Astrocyte of the spinal cord (primary cell): Measurements from ENCODE around the gene SLC28A1.
A peak's percentile ranks its signal among the peaks of the same experiment; 100 is the strongest.

ENCODE experiments used
- DNase-seq: peaks from one replicate; pipeline ENCODE4 v3.0.0; 2011; ENCODE audit warnings: low read depth, low spot score
- H3K4me3 ChIP-seq: 2 replicates; pipeline ENCODE4 v1.5.1; 2011; ENCODE audit warnings: low read depth, mild to moderate bottlenecking, low read length, moderate library complexity
- in situ Hi-C: cut with HindIII; loops from 2 replicates; pipeline ENCODE4 v1.10.0; 2017; ENCODE audit warnings: low sequenced_read_pairs
- TF ChIP-seq, protein P1 (sequence below): IDR thresholded peaks from 2 replicates; pipeline ENCODE4 v1.5.1; 2012; ENCODE audit warnings: low read depth, mild to moderate bottlenecking, low read length, inconsistent platforms

The SLC28A1 gene

GRCh38 chr15:84865074-84865569 is 19.3 kb upstream of the SLC28A1 start:
- no peak overlapping the region for H3K4me3 ChIP-seq
- no peak for DNase-seq
- in situ Hi-C loops = no loop called here
- TF ChIP-seq, protein P1, sequence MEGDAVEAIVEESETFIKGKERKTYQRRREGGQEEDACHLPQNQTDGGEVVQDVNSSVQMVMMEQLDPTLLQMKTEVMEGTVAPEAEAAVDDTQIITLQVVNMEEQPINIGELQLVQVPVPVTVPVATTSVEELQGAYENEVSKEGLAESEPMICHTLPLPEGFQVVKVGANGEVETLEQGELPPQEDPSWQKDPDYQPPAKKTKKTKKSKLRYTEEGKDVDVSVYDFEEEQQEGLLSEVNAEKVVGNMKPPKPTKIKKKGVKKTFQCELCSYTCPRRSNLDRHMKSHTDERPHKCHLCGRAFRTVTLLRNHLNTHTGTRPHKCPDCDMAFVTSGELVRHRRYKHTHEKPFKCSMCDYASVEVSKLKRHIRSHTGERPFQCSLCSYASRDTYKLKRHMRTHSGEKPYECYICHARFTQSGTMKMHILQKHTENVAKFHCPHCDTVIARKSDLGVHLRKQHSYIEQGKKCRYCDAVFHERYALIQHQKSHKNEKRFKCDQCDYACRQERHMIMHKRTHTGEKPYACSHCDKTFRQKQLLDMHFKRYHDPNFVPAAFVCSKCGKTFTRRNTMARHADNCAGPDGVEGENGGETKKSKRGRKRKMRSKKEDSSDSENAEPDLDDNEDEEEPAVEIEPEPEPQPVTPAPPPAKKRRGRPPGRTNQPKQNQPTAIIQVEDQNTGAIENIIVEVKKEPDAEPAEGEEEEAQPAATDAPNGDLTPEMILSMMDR = no peak

DNA sequence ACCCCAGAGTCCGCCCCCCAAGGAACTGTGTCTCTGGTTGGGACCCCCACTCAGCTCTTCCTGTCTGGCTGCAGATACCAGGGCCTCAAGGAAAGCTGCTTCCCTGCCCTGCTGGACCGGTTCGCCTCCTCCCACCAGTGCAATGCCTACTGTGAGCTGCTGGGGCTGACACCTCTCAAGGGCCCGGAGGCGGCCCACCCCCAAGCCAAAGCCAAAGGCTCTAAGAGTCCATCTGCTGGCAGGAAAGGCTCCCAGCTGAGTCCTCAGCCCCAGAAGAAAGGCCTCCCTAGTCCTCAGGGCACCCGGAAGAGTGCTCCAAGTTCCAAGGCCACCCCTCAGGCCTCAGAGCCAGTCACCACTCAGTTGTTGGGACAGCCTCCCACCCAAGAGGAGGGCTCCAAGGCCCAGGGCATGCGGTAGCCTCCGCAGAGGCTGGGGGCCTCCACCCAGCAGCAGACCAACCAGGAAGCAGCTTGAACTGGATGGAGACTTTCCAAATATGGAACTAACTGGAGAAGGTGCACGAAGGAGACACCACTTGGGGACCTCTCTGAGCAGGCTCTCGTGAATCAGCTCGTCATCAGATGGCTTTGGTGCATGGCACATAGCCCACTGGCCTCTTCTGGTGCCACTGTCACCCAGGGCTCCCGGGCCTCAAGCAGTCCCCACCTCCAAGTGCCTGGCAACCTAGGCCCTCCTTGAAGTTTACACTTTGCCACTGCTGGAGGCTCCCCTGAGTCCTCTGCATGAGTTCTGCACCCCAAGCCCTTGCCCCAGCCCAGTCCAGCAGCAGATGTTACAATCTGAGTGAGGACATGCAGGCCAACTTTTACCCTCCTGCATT is 16.2 kb upstream of the SLC28A1 start:
- TF ChIP-seq, protein P1 = no peak
- in situ Hi-C loops = no loop called here
- H3K4me3 ChIP-seq = no peak overlapping the region
- DNase-seq = no peak

DNA sequence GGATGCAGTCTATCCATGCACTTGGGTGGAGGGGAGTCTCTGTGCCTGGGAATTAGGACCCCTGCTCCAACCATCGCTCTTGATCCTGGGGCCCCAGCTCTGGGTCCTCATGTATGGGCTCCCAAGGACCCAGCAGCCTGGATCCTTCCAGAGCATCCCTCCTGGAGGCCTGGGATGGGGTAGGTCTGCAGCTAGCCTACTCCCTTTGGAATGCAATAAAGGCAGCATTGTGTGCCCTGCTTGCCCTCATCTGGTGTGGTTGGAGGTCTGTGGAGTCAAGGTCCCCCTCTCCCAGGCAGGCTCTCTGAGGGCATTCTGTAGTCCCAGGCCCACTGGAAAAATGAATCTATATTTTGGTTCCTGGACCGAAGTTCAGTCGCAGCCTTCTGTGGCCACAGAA is 15.0 kb upstream of the SLC28A1 start:
- TF ChIP-seq, protein P1 = no peak
- DNase-seq = no peak
- in situ Hi-C loops = no loop called here
- H3K4me3 ChIP-seq = no peak overlapping the region

DNA sequence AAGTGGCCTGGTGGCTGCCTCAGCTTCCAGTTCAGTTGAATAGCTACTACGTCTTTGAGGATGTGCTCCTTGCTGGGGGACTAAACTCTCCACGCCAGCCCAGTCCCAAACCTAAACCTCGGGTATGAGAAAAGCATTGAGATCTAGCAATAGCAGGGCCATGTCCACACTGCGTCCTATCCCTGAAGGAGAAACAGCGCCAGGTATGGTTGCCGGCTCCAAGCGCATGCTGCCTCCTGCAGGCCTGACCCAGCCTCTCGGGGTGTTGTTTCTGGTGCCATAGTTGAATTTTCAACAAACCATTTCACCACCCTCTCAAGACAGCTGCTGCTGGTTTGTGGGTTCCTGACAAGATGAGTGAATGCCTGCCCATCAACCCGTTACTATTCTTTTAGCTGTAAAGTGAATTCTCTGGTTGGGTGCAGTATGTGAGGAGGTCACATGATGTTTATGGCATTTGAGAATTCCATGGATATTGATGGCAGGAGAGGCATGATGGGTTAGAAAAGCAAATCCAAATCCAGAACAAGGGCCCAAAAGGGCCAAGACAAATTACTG is 13.0 kb upstream of the SLC28A1 start:
- H3K4me3 ChIP-seq = no peak overlapping the region
- DNase-seq = no peak
- in situ Hi-C loops = no loop called here
- TF ChIP-seq, protein P1 = peak; percentile 1

DNA sequence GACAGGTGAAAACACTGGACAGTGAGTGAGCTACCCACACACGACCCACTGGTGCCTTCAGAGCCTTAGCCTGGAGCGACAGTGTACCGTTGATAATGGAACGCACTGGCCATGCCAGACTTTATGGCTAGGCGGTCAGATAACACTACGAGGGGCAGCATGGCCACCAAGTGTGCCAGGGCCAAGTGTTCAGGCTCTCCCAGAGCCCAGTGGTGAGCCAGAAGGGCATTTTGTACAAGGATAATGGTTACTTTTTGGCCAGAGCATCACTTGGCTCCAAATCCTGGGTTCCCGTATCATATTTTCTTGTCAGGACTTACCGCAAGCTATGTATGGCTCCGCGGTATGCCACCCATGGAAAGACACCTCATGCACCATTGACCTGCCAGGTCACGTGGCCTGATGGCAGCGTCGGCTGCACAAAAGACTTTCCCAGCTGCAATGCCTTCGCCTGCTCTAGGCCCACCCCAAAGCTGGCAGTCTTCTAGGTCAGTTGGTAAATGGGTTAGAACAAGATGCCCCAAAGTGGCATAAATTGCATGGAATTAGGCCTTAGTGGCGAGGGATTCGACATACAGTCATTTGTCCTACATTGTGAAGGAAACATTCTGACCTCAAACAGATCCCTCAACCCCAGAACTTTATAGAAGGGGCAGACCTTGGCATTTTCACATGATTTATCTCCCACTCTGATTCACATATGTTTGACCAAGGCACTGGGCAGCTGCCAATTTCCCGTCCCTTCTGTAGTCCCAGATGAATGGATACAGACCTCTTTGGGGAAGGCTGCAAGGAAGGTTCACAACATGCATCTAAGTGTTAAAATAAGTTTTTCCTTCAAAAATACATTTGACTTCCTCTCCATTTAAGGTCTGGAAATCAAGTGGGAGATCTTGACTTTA is 12.2 kb upstream of the SLC28A1 start:
- TF ChIP-seq, protein P1 = no peak
- in situ Hi-C loops = no loop called here
- no peak overlapping the region for H3K4me3 ChIP-seq
- DNase-seq = no peak

GRCh38 chr15:84873997-84874396 is 10.5 kb upstream of the SLC28A1 start:
- no peak for DNase-seq
- no peak overlapping the region for H3K4me3 ChIP-seq
- TF ChIP-seq, protein P1 = no peak
- in situ Hi-C loops = no loop called here
